HG03097 (cell line): Measurements from ENCODE around the gene RHBDF2.

ENCODE experiments used
- ATAC-seq: cut with Tn5 transposase; IDR thresholded peaks from one replicate; pipeline ENCODE4 v1.9.1; 2021; ENCODE audit not compliant: unreplicated experiment, low FRiP score

The RHBDF2 gene

GRCh38 chr17:76502341-76503211 is 1.4 kb upstream of the RHBDF2 start:
- no peak for ATAC-seq

DNA sequence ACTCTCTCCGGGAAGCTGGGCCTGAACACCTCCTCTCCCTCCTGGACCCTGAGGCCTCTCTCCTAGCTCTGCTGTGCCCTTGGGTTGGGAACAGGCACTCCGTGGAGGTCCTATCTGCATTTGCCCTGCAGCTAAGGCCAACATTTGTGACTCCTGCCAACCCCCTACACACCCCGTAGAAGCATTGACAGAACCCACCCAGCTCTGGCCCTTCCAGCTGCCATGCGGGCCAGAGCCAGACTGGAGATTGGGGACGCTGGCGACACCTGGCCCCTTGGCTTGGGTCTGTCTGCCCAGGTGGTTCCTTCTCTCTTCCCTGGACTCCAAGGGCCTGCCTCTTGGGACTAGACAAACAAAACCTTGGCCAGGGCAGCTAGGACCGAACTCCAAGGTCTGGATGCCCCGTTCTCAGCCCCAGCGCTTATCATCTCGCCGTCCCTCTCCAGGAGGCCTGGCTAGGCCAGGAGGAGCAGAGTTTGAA is 644 bp upstream of the RHBDF2 start:
- ATAC-seq, result no peak

- ATAC-seq, result no peak
Measured at GRCh38 chr17:76500747-76501017, 541 bp downstream of the RHBDF2 start.

DNA sequence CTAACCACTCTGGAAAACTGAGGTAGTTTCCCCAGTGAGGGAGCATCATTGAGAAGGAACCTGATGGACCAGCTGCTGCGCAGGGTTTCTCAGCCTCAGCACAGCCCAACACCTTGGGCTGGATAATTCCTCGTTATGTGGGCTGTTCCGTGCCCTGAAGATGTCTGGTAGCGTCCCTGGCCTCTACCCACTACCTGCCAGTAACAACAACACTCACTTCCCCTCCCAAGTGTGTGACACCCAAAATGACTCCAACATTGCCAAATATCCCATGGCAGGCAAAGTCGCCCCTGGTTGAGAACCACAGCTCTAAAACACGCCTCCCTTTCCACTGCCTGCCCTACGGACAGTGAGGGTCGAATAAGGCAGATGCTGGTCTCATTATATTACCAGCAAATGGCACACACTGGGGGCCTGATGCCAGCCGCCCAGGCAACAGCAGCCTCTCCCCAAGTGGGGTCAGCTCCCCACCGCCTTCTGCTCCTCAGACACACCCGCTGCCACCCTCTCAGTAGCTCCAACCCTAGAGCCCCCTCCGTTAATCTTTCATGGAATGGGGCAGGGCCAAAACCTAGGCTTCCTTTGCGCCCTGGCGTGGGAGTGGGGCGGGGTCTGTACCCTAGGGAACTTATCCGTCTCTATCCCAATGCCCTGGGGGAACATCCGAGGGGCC is 1.0 kb downstream of the RHBDF2 start:
- ATAC-seq, result no peak

GRCh38 chr17:76499267-76499667 is 2.0 kb downstream of the RHBDF2 start:
- ATAC-seq, result no peak

GRCh38 chr17:76498876-76499251 is 2.4 kb downstream of the RHBDF2 start:
- ATAC-seq, result no peak

DNA sequence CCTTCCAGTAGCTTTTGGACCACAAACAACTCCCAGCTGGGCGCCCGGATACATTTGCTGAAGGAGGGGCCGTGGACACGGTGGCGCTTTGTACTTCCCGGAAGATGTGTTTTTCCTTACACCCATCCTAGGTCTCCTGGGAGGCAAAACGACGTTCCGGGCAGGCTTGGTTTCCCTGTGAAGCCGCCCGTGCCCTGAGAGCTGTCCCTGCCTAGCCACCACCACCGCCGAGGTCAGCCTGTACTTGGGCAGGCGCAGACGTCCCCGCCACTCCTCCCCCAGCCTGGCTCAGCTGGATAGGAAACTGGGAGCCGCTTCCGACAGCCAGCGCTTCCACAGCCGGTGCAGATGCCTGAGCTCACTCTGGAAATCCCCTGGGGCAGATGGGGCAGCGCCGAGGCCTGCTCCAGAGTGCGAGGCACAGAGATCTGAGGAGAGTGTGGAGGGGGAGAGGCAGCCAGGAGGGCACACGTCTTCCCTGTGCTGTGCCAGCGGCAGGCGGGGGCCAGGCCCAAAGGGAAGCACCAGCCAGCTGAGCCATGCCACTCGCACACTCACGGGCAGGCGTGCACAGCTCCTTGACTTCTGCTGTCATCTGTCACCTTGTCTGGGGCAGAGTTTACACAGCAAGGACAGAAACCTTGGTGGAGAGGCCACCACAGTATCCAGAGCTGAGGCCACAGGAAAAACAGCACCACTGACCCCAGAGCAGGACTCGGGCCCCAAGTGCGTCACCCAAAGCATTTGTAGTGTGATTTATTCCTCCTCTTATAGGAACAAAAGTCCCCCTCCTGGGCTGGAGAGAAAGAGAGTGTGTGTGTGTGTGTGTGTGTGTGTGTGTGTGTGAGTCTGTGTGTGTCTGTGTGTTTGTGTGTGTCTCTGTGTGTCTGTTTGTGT is 3.0 kb downstream of the RHBDF2 start:
- no peak for ATAC-seq

- no peak for ATAC-seq
Measured at GRCh38 chr17:76497699-76497978, 3.6 kb downstream of the RHBDF2 start.

- no peak for ATAC-seq
Measured at GRCh38 chr17:76496464-76496863, 4.8 kb downstream of the RHBDF2 start.

GRCh38 chr17:76495663-76496400 is 5.4 kb downstream of the RHBDF2 start:
- ATAC-seq, result no peak

GRCh38 chr17:76493505-76494167 is 7.6 kb downstream of the RHBDF2 start:
- ATAC-seq, result peak; percentile 5

DNA sequence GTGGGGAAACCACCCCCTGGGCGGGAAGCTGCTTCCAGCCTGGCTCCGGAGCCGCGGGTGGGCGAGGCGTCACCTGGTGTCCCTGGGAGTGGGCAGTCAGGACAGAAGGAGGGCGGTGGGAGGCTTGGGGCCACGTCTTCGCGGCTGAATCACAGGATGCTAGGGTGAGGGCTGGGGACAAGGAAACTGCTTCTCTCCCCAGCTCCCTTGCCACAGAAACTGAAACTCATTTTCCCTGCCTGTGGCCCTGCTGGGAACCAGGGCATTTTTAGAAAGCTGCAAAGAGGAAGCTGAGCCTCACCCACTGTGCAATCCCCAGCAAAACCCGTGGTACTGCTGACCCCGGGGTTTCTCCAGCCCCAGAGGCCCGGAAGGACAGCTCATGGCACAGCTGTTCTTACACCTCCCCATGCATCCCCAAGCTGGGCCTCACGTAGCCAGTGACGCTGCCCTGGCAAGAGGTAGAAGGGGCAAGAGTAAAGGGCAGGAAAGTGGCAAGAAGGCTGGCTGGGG is 8.2 kb downstream of the RHBDF2 start:
- peak; percentile 51 for ATAC-seq

GRCh38 chr17:76492123-76492988 is 8.9 kb downstream of the RHBDF2 start:
- peak; percentile 36 for ATAC-seq

GRCh38 chr17:76491271-76492122 is 9.7 kb downstream of the RHBDF2 start:
- peak; percentile 19 for ATAC-seq

DNA sequence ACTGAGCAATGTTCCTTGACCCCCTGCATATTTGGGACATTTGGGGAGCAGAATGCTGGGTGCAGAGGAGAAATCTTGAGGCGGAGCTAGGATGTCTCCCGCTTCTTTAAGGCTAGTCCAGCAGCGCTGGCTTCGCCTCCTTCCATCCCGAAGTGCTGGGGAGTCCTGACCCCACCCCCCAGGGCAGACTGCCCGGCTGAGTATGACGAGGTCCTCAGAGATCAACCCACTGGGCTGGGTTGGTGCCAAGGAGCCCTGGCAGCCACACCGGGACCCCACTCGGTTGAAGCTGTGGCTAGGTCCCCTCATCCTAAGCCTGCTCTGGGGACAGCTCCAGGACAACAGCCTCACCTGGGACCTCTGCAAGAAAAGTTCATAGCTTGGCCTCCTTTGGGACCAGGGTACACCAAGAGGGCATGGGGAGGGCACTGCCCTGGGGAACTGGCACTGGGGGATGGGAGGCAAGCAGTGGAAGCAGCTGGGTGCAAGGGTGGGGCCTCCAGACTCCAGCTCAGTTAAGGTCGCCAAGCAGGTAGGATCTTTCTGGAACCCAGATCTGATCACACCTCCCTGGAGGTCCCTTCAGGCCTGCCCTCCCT is 11.0 kb downstream of the RHBDF2 start:
- no peak for ATAC-seq

GRCh38 chr17:76487451-76488192 is 13.6 kb downstream of the RHBDF2 start:
- ATAC-seq, result no peak

GRCh38 chr17:76485569-76485968 is 15.7 kb downstream of the RHBDF2 start:
- ATAC-seq, result no peak
